ENCODE measurements around the gene RNF169.

RNF169 gene

GRCh38 chr11:74719011-74719410, 29.6 kb upstream of the RNF169 start:
- no peak overlapping the region for H3K4me2 ChIP-seq (ENCODE audit: low read depth, low read length, poor library complexity, severe bottlenecking)
- no peak for TF ChIP-seq EZH2phosphoT487 (conservative IDR thresholded peaks at IDR 0.05; ENCODE audit: low read length)
- TF ChIP-seq CTCF (IDR thresholded peaks at IDR 0.05; ENCODE audit: insufficient read depth, low read length, poor library complexity, severe bottlenecking): no peak
- H3F3A ChIP-seq (ENCODE audit: insufficient read depth): no peaks in the 10 kb centered on the region
- H3K4me3 ChIP-seq (ENCODE audit: insufficient read depth, low read length, poor library complexity, severe bottlenecking): no peak overlapping the region
- H3K79me2 ChIP-seq (ENCODE audit: insufficient read depth, low read length): no peaks in the 10 kb centered on the region
- no peaks in the 10 kb centered on the region for H3K27me3 ChIP-seq (ENCODE audit: low read length)
- no peaks in the 10 kb centered on the region for H4K20me1 ChIP-seq (ENCODE audit: low read depth, low read length)
- no peaks in the 10 kb centered on the region for H3K9me3 ChIP-seq (ENCODE audit: insufficient read depth, low read length)
- no peak overlapping the region for H2AFZ ChIP-seq (ENCODE audit: low read depth, low read length, severe bottlenecking)
- H3K27ac ChIP-seq (ENCODE audit: low read depth, low read length): no peak overlapping the region
- no peak overlapping the region for H3K9ac ChIP-seq (ENCODE audit: low read length)
- no peaks in the 10 kb centered on the region for H3K36me3 ChIP-seq (ENCODE audit: low read length)
- H3K9me2 ChIP-seq (replicated peaks; ENCODE audit: insufficient read depth, low read length): no peaks in the 10 kb centered on the region

GRCh38 chr11:74720596-74721478, 27.8 kb upstream of the RNF169 start:
- Histone ChIP-seq H3K4me2 (ENCODE audit: low read depth, low read length, poor library complexity, severe bottlenecking) (no peak overlapping the region), H4K20me1 (ENCODE audit: low read depth, low read length) (no peaks in the 10 kb centered on the region), H3K4me3 (ENCODE audit: insufficient read depth, low read length, poor library complexity, severe bottlenecking) (no peak overlapping the region), H3K27ac (ENCODE audit: low read depth, low read length) (no peak overlapping the region), H3K27me3 (ENCODE audit: low read length) (no peaks in the 10 kb centered on the region), H3K9me2 (replicated peaks; ENCODE audit: insufficient read depth, low read length) (no peaks in the 10 kb centered on the region), H3K36me3 (ENCODE audit: low read length) (no peaks in the 10 kb centered on the region), H2AFZ (ENCODE audit: low read depth, low read length, severe bottlenecking) (no peak overlapping the region), H3K9me3 (ENCODE audit: insufficient read depth, low read length) (no peaks in the 10 kb centered on the region), H3K79me2 (ENCODE audit: insufficient read depth, low read length) (no peaks in the 10 kb centered on the region), H3F3A (ENCODE audit: insufficient read depth) (no peaks in the 10 kb centered on the region), H3K9ac (ENCODE audit: low read length) (no peak overlapping the region)
- TF ChIP-seq EZH2phosphoT487 (conservative IDR thresholded peaks at IDR 0.05; ENCODE audit: low read length) (no peak), CTCF (IDR thresholded peaks at IDR 0.05; ENCODE audit: insufficient read depth, low read length, poor library complexity, severe bottlenecking) (no peak)

- Histone ChIP-seq H3K79me2 (ENCODE audit: insufficient read depth, low read length) (no peaks in the 10 kb centered on the region), H3K4me3 (ENCODE audit: insufficient read depth, low read length, poor library complexity, severe bottlenecking) (no peak overlapping the region), H3K9me2 (replicated peaks; ENCODE audit: insufficient read depth, low read length) (no peaks in the 10 kb centered on the region), H3F3A (ENCODE audit: insufficient read depth) (no peaks in the 10 kb centered on the region), H3K36me3 (ENCODE audit: low read length) (no peaks in the 10 kb centered on the region), H2AFZ (ENCODE audit: low read depth, low read length, severe bottlenecking) (no peak overlapping the region), H3K9ac (ENCODE audit: low read length) (no peak overlapping the region), H4K20me1 (ENCODE audit: low read depth, low read length) (no peaks in the 10 kb centered on the region), H3K27me3 (ENCODE audit: low read length) (no peaks in the 10 kb centered on the region), H3K9me3 (ENCODE audit: insufficient read depth, low read length) (no peaks in the 10 kb centered on the region), H3K27ac (ENCODE audit: low read depth, low read length) (no peak overlapping the region), H3K4me2 (ENCODE audit: low read depth, low read length, poor library complexity, severe bottlenecking) (no peak overlapping the region)
- no peak for TF ChIP-seq EZH2phosphoT487 (conservative IDR thresholded peaks at IDR 0.05; ENCODE audit: low read length)
- no peak for TF ChIP-seq CTCF (IDR thresholded peaks at IDR 0.05; ENCODE audit: insufficient read depth, low read length, poor library complexity, severe bottlenecking)
Measured at GRCh38 chr11:74721479-74721835, 27.2 kb upstream of the RNF169 start.

Data from SU-DHL-6 (cell line).